GM19452 (cell line): ENCODE results near the gene NLGN4X.

ENCODE experiments used
- ATAC-seq: cut with Tn5 transposase; IDR thresholded peaks from one replicate; pipeline ENCODE4 v1.9.1; 2021; ENCODE audit not compliant: unreplicated experiment

The NLGN4X gene

DNA sequence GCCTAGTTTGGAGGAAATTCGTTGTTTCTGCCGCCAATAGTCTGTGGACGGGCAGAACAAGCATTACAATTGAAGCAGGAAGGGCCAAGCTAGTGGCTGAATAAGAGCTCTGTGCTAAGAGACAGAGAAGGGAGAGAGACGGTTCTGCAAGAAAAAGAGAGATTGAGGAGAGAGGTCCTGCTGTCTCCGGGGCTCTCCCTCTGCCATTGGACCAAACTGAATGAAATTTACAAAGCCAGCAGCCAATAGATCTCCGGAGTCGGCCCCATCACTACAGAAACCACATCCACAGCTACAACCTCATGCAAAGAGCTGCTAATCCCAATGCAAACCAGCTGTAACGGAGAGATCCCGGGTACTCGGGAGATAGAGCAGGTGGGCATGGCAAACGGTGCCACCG, at the start of gene NLGN4X:
NLGN4X (minus strand) TSS at position 148 of the 400 bp plus-strand sequence. CDS start 77,401 bp downstream, outside the sequence.
- no peak for ATAC-seq

DNA sequence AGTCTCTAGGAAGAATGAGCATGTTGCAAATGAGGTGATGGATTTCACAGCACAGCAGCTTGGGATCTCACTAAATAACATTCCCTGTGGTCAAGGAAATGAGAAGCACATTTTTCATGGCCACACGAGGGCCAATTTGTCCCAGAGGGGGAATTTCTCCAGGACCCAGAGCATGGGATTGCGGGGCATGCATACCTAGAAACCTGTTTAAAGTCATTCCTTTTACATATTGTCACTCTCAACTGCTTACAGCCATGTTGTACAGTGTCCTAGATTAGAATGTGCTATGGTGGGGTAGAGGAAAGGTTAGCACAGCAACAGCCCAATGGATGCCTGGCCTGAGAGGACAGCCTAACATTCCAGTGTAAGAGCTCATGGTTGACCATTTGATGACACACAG, 37.4 kb upstream of the NLGN4X start:
- no peak for ATAC-seq

DNA sequence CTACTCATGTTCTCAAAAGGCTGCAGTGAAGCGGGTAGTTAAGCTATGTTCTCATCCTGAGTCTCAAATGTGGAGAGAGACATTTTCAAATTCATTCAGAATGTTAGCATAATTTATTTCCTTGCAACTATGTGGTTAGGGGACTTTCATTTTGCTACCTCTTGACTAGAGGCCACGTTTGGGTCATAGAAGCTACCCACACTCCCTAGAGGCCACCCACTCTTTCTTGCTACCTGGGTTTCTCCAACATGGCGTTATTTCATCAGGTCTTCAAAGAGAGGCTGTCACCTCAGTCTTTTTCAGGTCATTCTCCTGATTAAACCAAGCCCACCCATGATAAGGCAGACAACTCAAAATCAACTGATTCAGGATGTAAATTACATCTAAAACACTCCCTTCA, 34.3 kb upstream of the NLGN4X start:
- no peak for ATAC-seq

DNA sequence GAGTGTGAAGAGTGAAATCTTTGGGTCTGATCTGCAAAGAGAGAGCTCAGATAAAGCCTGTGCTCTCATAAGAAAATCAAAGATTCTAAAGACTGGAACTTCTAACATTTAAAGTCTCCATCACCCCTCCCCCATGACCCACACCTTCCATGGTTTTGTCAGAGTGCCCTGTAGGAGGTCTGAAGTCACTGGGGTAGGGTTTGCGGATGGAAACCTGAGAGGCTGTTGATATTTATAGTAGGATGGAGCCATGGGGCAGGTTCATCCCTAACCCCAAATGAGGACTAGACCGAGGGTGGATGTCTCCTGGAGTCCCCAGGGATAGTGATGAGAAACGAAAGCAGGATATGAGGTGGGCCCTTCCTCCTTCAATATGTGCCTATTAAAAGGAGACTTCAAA, 28.4 kb upstream of the NLGN4X start:
- ATAC-seq = no peak

DNA sequence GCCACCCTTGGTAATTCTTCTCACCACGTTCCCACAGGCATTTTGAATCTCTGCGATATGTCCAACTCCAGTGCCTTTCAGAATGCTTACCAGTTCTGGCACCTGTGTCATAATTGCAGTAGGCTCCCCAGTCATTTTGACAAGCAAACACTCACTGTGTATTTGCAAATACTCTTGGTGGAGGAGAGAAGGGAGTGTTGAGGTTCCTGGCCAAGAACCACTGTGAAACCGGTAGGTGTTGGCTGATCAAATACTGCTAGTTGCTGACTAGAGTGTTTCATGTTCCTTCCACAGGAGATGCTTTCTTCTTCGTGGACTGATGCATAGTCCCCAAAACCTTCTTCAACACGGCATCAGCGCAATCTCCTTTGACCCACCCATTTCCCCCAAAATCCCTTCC, 16.0 kb upstream of the NLGN4X start:
- ATAC-seq = no peak

DNA sequence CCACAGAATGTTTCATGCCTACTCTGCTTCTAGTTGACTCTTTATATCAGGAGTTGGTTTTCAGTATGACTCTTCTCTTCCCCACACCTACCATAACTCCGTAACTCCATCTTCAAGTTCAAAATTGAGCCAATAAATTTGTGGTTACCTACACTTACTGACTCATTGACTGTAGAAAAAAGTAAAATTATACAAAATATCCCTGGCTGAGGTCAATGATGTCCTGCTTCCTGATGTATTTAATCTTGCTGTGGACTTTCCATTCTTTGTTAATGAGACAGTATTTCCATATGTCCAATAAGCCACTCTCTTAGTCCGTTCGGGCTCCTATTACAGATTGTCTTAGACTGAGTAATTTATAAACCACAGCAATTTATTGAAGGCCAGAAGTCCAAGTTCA, 9.9 kb upstream of the NLGN4X start:
- no peak for ATAC-seq

DNA sequence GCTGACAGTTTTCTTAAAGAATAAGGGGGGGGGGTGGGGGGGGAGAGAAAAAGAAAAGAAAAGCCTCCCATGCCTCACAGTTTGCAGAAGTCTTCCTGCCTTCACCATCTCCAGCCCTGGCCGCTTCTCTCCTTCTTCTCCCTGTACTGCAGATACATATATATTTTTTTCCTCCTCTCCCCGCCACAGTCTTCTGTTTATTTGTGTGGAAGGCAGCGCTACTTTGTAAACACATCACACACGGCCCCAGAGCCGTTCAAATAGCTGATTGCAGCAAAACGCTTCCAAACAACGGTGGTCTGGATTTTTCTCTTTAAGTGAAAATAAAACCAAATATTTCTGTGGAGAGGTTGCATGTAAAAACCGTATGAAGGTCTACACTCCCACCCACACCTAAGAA, 732 bp downstream of the NLGN4X start:
- ATAC-seq = no peak

DNA sequence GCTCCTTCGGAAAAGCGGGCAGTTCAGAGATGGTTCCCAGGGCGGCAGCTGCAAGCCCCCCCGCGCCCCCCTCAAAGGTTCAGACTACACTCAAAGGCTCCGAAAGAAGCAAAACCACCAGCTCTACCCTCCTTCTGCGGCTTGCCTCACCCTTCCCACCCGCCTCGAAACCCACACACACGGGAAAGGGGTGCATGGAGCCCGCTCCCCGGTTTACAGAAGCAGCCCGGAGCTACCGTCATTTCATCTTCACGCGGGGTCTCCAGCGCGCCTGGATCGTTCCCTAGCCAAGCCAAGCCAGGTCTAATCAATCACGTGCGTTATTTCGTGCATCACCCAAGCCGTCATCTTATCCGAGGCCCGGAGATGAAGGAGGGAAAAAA, 1.2 kb downstream of the NLGN4X start:
- ATAC-seq = no peak

DNA sequence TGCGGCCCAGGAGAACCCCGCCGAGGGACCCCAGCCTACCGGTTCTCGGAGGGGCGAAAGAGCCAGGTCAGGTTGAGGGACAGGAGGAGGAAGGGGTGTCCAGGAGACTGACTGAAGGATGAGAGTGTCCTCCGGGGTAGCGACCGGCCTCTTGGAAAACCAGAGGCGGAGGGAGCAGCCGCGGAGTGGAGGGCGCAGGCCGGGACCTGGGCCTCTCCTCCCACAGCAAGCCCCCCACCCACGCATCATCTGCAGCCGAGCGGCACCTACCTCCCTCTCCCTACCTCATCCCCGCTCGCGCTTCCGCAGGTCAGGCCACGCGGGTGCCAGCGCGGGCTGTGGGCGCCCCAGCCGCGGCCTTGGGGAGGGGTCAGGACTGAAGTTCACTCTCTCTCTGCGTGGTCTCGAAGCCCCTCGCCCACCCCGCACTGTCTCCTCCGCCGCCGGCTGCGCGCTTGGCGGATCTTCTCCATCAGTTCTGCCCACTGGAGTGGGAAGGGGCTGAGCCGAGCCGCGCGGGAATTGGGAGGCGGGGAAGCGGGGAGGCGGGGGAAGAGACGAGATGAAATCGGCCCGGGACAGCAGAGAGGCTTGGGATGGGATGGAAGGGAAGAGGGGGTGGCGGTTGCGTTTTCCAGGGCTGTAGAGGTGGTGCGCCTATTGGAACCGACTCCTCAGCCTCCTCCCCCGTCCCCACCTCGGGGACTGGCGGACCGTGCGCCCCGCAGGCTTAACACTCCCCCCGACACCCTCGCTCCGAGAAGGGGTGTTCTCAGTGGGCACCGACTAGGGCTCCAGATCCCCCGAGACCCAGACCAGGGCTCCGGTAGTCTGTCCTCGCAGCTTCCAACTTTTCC, 1.8 kb downstream of the NLGN4X start:
- ATAC-seq = no peak

DNA sequence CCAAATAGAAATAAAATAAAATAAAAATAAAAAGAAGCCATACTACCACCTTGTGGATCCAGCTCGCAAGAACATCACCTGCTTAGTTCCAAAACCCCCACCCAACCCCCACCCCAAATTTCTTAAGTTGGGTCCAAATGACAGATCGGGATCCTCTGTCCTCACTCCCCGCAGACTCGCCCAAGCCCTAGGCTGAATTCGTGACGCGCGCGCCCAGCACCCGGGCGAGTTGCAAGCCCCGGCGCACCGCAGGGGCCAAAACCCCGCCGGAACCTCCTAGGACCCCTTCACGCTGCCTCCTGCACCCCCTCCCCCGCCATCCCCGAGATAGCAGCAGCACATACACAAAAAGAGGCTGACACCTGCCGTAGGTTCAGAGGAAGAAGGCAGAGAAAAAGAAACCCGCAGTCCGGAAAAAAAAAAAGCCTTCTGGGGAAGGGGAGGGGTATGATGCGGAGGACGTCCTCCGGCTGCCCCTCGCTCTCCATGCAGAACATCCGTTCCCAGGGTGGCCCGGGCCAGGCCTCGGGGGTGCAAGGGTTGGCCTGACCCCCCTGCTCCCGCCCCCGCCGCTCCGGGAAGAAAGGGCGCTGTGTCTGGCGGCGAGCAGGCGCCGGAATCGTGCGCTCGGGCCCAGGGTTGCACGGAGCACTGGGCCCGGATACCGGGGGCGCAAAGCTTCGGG, 2.6 kb downstream of the NLGN4X start:
- no peak for ATAC-seq

DNA sequence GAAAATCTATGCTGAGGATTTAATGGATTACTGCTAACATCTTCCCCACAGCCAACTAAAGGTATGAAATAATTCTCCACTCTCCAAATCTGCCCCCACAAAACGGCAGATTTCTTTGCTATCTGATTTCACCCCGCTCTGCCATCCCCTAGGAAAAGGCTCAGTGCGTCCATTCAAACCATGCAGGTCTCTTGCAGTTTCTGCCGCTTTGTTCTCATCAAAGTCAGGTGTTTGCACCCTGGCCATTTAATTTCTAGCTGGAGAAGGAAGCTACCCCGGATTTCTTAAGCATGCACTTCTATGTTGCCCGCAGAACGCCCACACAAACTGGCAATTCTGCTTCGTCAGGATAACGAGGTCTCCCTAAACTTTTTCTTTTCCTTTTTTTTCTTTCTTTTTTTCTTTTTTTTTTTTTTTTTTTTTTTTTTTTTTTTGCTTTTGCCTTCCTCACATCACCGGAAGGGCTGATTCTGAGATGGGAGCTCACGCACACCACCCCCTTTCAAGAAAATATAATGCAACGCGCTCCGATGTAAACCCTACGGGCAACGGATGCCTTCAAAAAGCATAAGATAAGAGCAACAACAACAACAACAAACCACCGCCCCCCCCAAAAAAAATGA, 3.3 kb downstream of the NLGN4X start:
- ATAC-seq = no peak

DNA sequence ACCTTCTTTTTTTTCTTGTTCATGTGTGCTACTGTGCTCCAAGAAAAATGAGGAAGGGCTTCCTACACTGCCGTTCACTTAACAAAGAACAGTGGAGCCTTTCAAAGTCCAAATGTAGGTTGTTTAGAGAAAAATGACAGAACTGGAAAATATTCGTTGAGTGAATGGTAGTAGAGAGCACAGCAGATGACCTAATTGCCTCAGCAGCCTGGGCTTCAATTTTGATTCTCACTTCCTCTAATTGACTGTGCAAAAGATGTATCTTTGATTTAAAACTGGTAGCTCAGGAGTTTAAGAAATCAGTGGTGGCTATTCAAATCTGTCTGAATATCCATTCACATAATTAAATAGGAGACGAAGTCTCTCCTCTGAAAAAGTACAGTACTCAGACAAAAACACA, 5.2 kb downstream of the NLGN4X start:
- ATAC-seq = no peak

DNA sequence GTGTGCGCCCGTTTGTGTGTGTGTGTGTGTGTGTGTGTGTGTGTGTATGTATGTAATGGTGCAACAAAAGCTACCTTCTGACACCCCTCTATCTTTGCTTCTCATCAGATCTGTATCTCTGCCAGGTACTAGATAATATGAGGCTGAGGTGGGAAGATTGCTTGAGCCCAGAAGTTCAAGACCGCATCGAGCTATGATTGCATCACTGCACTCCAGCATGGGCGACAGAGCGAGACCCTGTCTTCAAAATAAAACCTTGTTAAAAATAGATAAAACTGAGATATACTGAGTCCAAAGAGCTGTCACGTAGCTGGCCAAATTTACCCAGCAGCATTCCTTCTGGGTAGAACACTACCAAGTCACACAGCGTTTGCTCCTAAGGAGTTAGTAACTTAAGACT, 18.4 kb downstream of the NLGN4X start:
- no peak for ATAC-seq

DNA sequence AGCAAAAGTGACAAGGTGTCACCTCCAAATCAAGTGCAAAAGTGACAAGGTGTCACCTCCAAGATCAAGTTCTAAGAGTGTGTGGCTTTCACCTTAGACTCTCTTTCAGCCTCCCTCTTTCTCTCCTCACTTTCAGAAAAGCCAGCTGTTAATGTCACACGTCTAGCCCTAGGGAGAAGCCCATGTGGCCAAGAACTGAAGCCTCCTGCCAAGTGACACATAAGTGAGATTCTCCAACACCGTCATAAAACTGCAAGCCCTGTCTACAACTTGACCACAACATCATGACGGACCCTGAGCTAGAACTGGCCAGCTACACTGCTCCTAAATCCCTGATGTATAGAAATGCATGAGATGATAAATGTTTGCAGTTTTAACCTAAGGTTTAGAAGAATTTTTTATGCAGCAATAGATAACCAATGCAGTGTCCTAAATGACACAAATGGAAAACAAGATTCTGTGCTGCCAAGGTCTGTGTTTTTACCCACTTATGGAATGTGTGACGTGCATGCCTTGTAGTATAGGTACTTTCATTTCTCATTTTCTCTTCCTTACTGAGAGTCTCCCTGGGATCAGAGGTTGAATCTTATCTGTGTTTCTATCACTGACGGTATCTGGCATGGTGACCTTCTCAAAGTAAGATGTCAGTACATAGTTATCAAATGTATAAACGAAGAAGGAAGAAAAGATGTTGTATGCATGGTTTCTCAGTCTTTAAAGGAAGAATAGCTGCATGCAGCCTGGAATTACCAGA, 25.0 kb downstream of the NLGN4X start:
- ATAC-seq = no peak

DNA sequence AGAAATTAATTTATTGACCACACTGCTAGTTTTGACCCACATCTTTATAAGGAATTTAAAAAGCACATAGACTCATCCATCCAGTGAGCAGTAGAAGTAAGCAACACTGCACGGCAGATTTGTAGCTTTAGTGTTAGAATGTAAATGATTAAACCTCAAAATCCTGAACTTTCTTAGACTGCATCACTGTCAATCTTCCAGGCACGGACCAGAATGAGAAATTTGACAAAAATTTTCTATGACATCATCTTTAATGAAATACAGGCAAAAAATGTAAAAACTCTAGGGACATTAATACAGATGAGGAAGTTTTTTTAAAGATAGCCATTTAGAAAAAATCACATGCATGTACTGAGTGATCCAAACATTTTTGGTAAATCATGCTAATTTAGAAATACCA, 29.2 kb downstream of the NLGN4X start:
- no peak for ATAC-seq

DNA sequence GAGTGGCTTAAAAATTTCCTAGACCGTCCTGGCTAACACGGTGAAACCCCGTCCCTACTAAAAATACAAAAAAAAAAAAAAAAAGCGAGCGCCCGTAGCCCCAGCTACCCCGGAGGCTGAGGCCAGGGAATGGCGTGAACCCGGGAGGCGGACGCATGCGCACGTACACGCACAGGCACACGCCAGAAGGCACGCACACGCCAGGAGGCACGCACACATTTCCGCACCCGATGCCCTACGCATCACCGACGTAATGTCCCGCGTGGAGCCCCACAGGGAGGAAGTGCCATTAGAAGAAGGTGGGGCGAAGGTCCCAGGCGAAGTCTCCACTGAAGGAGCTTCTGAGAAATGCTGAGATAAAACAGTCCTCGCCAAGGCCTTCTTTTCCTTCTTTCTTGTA, 41.4 kb downstream of the NLGN4X start:
- no peak for ATAC-seq

DNA sequence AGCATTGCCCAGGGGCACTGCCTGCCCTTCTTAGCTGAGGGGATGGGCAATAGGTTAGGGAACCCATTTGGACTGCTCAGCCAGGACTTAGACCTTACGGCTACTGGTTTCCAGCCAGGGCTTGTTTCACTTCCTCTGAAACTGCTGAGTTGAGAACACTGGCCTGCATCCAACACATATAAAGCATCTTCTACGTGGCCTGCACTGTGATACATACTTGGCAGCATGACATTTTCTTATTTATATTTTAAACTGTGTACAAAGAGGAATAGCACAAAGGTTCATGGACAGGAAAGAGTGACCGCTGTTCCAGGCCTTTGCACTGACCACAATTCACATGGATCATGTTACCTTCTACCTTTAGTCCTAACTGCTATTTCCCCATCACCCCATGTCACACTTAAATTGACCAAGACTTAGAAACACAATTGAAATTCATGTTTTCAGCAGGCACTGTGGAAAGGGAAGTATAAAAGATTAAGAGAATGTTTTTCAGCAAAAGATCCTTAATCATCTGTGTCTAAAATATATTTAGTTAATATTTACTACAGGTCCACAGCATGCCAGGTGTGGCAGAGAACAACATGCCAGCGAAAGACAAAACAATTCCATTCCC, 43.7 kb downstream of the NLGN4X start:
- ATAC-seq = peak; percentile 82

DNA sequence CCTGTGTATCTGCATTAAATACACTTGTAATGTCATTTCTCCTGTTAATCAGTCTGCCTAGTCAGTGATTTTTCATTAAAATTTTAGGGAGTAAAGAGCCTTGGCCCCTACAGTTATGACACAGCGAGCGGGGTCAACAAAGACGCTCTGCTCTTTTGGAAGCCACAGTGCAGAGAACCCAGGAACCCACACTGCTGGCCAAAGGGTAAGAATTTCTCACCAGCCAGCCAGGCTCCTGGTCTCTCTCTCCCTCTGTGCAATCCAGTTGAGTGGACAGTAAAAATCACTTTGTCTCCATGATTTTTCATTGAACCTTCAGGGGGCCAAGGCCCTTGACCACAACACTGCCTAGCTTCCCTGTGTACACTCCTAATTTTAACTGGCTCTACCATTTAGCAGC, 52.8 kb downstream of the NLGN4X start:
- no peak for ATAC-seq

DNA sequence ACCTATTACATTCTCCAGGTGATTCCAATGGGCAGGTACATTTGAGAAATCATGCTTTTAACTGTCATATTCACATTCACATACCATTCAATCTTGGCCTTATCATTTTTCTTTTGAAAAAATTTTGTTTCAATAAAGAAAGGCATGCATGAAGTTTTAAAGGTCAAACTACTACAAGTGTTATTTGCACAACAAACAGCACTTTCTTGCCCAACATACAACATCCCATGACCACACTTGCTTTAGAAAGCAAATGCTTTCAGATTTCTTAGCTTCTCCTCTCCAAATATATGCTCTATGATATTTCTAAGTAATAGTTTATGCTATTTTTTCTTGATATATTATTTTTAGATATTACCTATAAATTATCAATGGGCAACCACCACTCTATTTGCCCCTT, 58.2 kb downstream of the NLGN4X start:
- ATAC-seq = no peak

DNA sequence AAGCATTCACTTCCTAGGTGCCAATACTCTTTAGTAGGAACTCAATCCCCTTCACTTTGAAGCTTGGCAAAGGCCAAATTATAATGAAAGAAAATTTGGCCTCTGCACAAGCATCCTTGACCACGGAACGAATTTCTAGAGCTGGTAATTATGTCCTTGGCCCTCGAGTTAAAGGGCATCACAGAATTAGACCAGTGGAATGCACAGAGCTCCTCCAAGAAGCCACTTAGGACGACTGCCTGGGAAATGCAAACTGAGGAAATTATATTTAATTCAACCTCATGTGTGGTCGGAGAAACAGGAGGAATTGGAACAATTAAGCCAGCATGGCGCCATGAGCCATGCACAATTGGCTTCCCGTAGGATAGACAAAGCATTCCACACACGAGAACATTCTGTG, 59.3 kb downstream of the NLGN4X start:
- no peak for ATAC-seq

DNA sequence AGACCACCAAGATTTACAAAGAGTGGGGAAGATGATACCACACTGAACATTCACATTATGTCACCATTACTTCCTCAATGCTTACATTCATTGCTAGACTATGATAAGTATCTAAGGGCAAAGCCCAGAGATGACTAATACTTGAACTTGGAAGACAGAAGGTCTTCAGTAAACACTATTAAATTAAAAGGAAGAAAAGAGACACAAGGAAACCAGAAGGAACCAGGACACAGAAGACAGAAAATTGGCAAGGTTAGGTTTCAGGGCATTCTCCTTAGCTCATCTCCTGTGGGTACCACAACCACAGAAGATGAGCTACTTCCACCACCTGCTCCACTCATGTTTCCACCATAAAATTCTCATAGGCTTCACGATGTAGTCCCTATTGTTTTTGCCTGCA, 64.9 kb downstream of the NLGN4X start:
- no peak for ATAC-seq
